Activated naive CD4-positive, alpha-beta T cell treated with anti-CD3 and anti-CD28 coated beads, Interleukin-2, amount 10 ng/mL, durations not matched to agents 7 days and 5 days (primary cell): ENCODE data around the gene AIP.

Experiments
- CTCF ChIA-PET: fragments of 350-600 bp; sonication (Branson Sonifier 250); formaldehyde crosslinking; loops from one replicate; lab custom pipeline; 2021; ENCODE audit warnings: antibody characterized with exemption; lab: Charles Lee
- DNase-seq: peaks from one replicate; pipeline ENCODE4 v3.0.0-alpha.2; 2020
- H3K27ac Mint-ChIP-seq: one replicate; pipeline ENCODE4 v1.8.0; 2021; ENCODE audit warnings: mild to moderate bottlenecking, moderate library complexity, mixed read lengths
- H3K27me3 Mint-ChIP-seq: one replicate; pipeline ENCODE4 v1.8.0; 2021; ENCODE audit warnings: mild to moderate bottlenecking, mixed read lengths
- H3K36me3 Mint-ChIP-seq: one replicate; pipeline ENCODE4 v1.8.0; 2021; ENCODE audit warnings: mixed read lengths
- H3K4me1 Mint-ChIP-seq: one replicate; pipeline ENCODE4 v1.8.0; 2021; ENCODE audit warnings: mixed read lengths
- H3K4me3 Mint-ChIP-seq: one replicate; pipeline ENCODE4 v1.8.0; 2021; ENCODE audit warnings: mild to moderate bottlenecking, moderate library complexity, mixed read lengths
- H3K9me3 Mint-ChIP-seq: one replicate; pipeline ENCODE4 v1.8.0; 2021; ENCODE audit warnings: mixed read lengths

Gene AIP

GRCh38 chr11:67440229-67441097 lies 42.4 kb upstream of the AIP start:
- Mint-ChIP-seq H3K36me3 (peaks cover 40% of the 10 kb centered on the region), H3K27ac (peak overlapping the region; percentile 97), H3K4me3 (peak overlapping the region; percentile 100), H3K4me1 (peaks cover 65% of the 10 kb centered on the region), H3K9me3 (no peaks in the 10 kb centered on the region), H3K27me3 (peaks cover 4% of the 10 kb centered on the region)
- CTCF ChIA-PET: interaction anchor here (0.7 to 6.3 kb wide), 3 partner anchors 28 to 44 kb away, joined by 3 to 36 read pairs (median 5); partner anchors contain the start of genes PPP1CA and TBC1D10C
- peak; percentile 70 for DNase-seq

- Mint-ChIP-seq H3K4me1 (peaks cover 67% of the 10 kb centered on the region), H3K27me3 (peaks cover 4% of the 10 kb centered on the region), H3K4me3 (peak overlapping the region; percentile 100), H3K27ac (peak overlapping the region; percentile 72), H3K36me3 (peaks cover 35% of the 10 kb centered on the region), H3K9me3 (no peaks in the 10 kb centered on the region)
- CTCF ChIA-PET: interaction anchor here (0.7 to 6.3 kb wide), 2 partner anchors 27 to 39 kb away, joined by 3 to 36 read pairs; partner anchors contain the start of genes PPP1CA and TBC1D10C
- DNase-seq: no peak
Observed at GRCh38 chr11:67441098-67441563, 41.7 kb upstream of the AIP start.

GRCh38 chr11:67441731-67442351 lies 41.0 kb upstream of the AIP start:
- Mint-ChIP-seq H3K27me3 (peaks cover 4% of the 10 kb centered on the region), H3K36me3 (peaks cover 29% of the 10 kb centered on the region), H3K4me1 (peaks cover 70% of the 10 kb centered on the region), H3K27ac (peak overlapping the region; percentile 86), H3K9me3 (no peaks in the 10 kb centered on the region), H3K4me3 (peak overlapping the region; percentile 46)
- DNase-seq: no peak
- CTCF ChIA-PET: interaction anchor here (6.3 kb wide), 1 partner anchor 40 kb away, joined by 36 read pairs; the partner anchor contains the start of genes PPP1CA and TBC1D10C

- Mint-ChIP-seq H3K4me3 (peak overlapping the region; percentile 46), H3K27me3 (no peaks in the 10 kb centered on the region), H3K27ac (peak overlapping the region; percentile 86), H3K36me3 (peaks cover 23% of the 10 kb centered on the region), H3K9me3 (no peaks in the 10 kb centered on the region), H3K4me1 (peaks cover 79% of the 10 kb centered on the region)
- DNase-seq: no peak
- CTCF ChIA-PET: no interaction called here
Observed at GRCh38 chr11:67442504-67443404, 40.1 kb upstream of the AIP start.

- H3K27me3 Mint-ChIP-seq: peaks cover 17% of the 10 kb centered on the region
- DNase-seq: no peak
- CTCF ChIA-PET: interaction anchor here (0.7 kb wide), 1 partner anchor 116 kb away, joined by 3 read pairs; no protein-coding TSS in a partner anchor
- peak overlapping the region; percentile 90 for H3K27ac Mint-ChIP-seq
- H3K4me3 Mint-ChIP-seq: peak overlapping the region; percentile 73
- no peaks in the 10 kb centered on the region for H3K9me3 Mint-ChIP-seq
- peaks cover 7% of the 10 kb centered on the region for H3K36me3 Mint-ChIP-seq
- H3K4me1 Mint-ChIP-seq: peaks cover 79% of the 10 kb centered on the region
Observed at GRCh38 chr11:67445515-67445914, 37.3 kb upstream of the AIP start.

GRCh38 chr11:67448220-67448609 lies 34.6 kb upstream of the AIP start:
- Mint-ChIP-seq H3K36me3 (peaks cover 2% of the 10 kb centered on the region), H3K4me1 (peaks cover 55% of the 10 kb centered on the region), H3K4me3 (peak overlapping the region; percentile 12), H3K27ac (peak overlapping the region; percentile 69), H3K27me3 (peaks cover 30% of the 10 kb centered on the region), H3K9me3 (no peaks in the 10 kb centered on the region)
- no peak for DNase-seq
- CTCF ChIA-PET: interaction anchor here (1.6 kb wide), 1 partner anchor 9 kb away, joined by 7 read pairs; no protein-coding TSS in a partner anchor

- H3K4me3 Mint-ChIP-seq: no peak overlapping the region
- DNase-seq: no peak
- peak overlapping the region; percentile 25 for H3K27ac Mint-ChIP-seq
- H3K4me1 Mint-ChIP-seq: peaks cover 49% of the 10 kb centered on the region
- CTCF ChIA-PET: no interaction called here
- H3K36me3 Mint-ChIP-seq: peaks cover 2% of the 10 kb centered on the region
- H3K27me3 Mint-ChIP-seq: peaks cover 30% of the 10 kb centered on the region
- no peaks in the 10 kb centered on the region for H3K9me3 Mint-ChIP-seq
Observed at GRCh38 chr11:67449116-67449844, 33.5 kb upstream of the AIP start.

GRCh38 chr11:67450796-67451657 lies 31.8 kb upstream of the AIP start:
- Mint-ChIP-seq H3K9me3 (no peaks in the 10 kb centered on the region), H3K27me3 (peaks cover 38% of the 10 kb centered on the region), H3K4me3 (no peak overlapping the region), H3K36me3 (peaks cover 2% of the 10 kb centered on the region), H3K27ac (no peak overlapping the region), H3K4me1 (peaks cover 32% of the 10 kb centered on the region)
- CTCF ChIA-PET: no interaction called here
- no peak for DNase-seq

- CTCF ChIA-PET: no interaction called here
- H3K27me3 Mint-ChIP-seq: peaks cover 44% of the 10 kb centered on the region
- no peak for DNase-seq
- no peaks in the 10 kb centered on the region for H3K9me3 Mint-ChIP-seq
- H3K4me3 Mint-ChIP-seq: no peak overlapping the region
- H3K4me1 Mint-ChIP-seq: peaks cover 26% of the 10 kb centered on the region
- peaks cover 2% of the 10 kb centered on the region for H3K36me3 Mint-ChIP-seq
- H3K27ac Mint-ChIP-seq: no peak overlapping the region
Observed at GRCh38 chr11:67451658-67451976, 31.2 kb upstream of the AIP start.

GRCh38 chr11:67452141-67452952 lies 30.5 kb upstream of the AIP start, which contains the start of gene GPR152:
Gene GPR152, minus strand, starts transcription at chr11:67452729. Its CDS starts 5 bp downstream, at chr11:67452724.
- Mint-ChIP-seq H3K27me3 (peaks cover 51% of the 10 kb centered on the region), H3K4me1 (peaks cover 19% of the 10 kb centered on the region), H3K36me3 (peaks cover 2% of the 10 kb centered on the region), H3K4me3 (no peak within 1 kb of the TSS), H3K9me3 (no peaks in the 10 kb centered on the region), H3K27ac (peak within 1 kb of the TSS; percentile 49)
- CTCF ChIA-PET: no interaction called here
- no peak for DNase-seq

- CTCF ChIA-PET: no interaction called here
- H3K27ac Mint-ChIP-seq: no peak overlapping the region
- DNase-seq: no peak
- H3K27me3 Mint-ChIP-seq: peaks cover 59% of the 10 kb centered on the region
- no peaks in the 10 kb centered on the region for H3K9me3 Mint-ChIP-seq
- peaks cover 4% of the 10 kb centered on the region for H3K4me1 Mint-ChIP-seq
- H3K36me3 Mint-ChIP-seq: no peaks in the 10 kb centered on the region
- H3K4me3 Mint-ChIP-seq: no peak overlapping the region
Observed at GRCh38 chr11:67453816-67454732, 28.8 kb upstream of the AIP start.
